ENCODE results near the gene PCYT1A. TPM values are rescaled to one million over a fixed set of nuclear protein-coding genes. Genes with fewer than 3 reads are reported as not detected.

The PCYT1A gene
- total RNA-seq, 1 donor = 86.1 TPM

- no peak overlapping the region for H3K4me3 ChIP-seq (ENCODE audit: insufficient read depth, low read length)
- DNase-seq (ENCODE audit: insufficient read length, low spot score, missing footprints) = no peak
- no peaks in the 10 kb centered on the region for H3K36me3 ChIP-seq (ENCODE audit: insufficient read depth, low read length)
- no peaks in the 10 kb centered on the region for H3K9me3 ChIP-seq (ENCODE audit: low read depth, low read length)
- H4K20me1 ChIP-seq (ENCODE audit: insufficient read depth, low read length) = no peaks in the 10 kb centered on the region
- no peaks in the 10 kb centered on the region for H3K79me2 ChIP-seq (ENCODE audit: insufficient read depth, low read length)
- no peak overlapping the region for H2AFZ ChIP-seq (ENCODE audit: low read length)
- H3K27me3 ChIP-seq (ENCODE audit: insufficient read depth, low read length) = no peaks in the 10 kb centered on the region
- no peak overlapping the region for H3K27ac ChIP-seq (ENCODE audit: low read depth, low read length)
- H3K4me1 ChIP-seq (ENCODE audit: insufficient read depth, low read length) = peaks cover 5% of the 10 kb centered on the region
- no peak overlapping the region for H3K4me2 ChIP-seq (ENCODE audit: insufficient read depth, low read length)
- TF ChIP-seq, protein P1, sequence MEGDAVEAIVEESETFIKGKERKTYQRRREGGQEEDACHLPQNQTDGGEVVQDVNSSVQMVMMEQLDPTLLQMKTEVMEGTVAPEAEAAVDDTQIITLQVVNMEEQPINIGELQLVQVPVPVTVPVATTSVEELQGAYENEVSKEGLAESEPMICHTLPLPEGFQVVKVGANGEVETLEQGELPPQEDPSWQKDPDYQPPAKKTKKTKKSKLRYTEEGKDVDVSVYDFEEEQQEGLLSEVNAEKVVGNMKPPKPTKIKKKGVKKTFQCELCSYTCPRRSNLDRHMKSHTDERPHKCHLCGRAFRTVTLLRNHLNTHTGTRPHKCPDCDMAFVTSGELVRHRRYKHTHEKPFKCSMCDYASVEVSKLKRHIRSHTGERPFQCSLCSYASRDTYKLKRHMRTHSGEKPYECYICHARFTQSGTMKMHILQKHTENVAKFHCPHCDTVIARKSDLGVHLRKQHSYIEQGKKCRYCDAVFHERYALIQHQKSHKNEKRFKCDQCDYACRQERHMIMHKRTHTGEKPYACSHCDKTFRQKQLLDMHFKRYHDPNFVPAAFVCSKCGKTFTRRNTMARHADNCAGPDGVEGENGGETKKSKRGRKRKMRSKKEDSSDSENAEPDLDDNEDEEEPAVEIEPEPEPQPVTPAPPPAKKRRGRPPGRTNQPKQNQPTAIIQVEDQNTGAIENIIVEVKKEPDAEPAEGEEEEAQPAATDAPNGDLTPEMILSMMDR (IDR thresholded peaks at IDR 0.05; ENCODE audit: extremely low read depth, low read depth, low read length) = no peak
Measured at GRCh38 chr3:196332168-196332567, 44.6 kb upstream of the PCYT1A start.

GRCh38 chr3:196327405-196327804, 39.9 kb upstream of the PCYT1A start:
- Histone ChIP-seq H3K4me1 (ENCODE audit: insufficient read depth, low read length) (peaks cover 5% of the 10 kb centered on the region), H3K27me3 (ENCODE audit: insufficient read depth, low read length) (no peaks in the 10 kb centered on the region), H4K20me1 (ENCODE audit: insufficient read depth, low read length) (no peaks in the 10 kb centered on the region), H3K36me3 (ENCODE audit: insufficient read depth, low read length) (no peaks in the 10 kb centered on the region), H3K79me2 (ENCODE audit: insufficient read depth, low read length) (no peaks in the 10 kb centered on the region), H3K4me2 (ENCODE audit: insufficient read depth, low read length) (peak overlapping the region; percentile 58), H2AFZ (ENCODE audit: low read length) (peak overlapping the region; percentile 82), H3K9me3 (ENCODE audit: low read depth, low read length) (no peaks in the 10 kb centered on the region), H3K4me3 (ENCODE audit: insufficient read depth, low read length) (peak overlapping the region; percentile 35), H3K27ac (ENCODE audit: low read depth, low read length) (no peak overlapping the region)
- no peak for DNase-seq (ENCODE audit: insufficient read length, low spot score, missing footprints)
- TF ChIP-seq, protein P1 (IDR thresholded peaks at IDR 0.05; ENCODE audit: extremely low read depth, low read depth, low read length) = no peak

DNA sequence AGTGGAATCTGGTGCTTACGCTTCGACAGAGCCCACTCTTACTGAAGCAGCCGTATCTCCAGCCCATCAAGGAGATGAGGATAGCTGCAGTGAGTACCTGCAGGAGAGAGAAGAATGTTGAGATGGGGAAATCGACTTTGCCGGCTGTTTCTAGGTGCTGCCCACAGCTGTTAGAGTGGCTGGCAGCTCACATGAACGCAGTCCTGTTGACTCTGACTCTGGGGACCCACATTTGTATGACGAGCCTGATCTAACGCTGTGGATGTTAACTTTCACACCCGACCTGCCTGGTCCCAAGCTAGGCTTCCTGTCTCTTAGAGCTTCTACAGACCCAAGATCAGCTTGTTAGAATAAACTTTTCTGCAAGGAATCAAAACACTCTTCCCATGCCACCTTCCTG, 39.4 kb upstream of the PCYT1A start:
- Histone ChIP-seq H3K36me3 (ENCODE audit: insufficient read depth, low read length) (no peaks in the 10 kb centered on the region), H2AFZ (ENCODE audit: low read length) (peak overlapping the region; percentile 82)

GRCh38 chr3:196323691-196324090, 36.2 kb upstream of the PCYT1A start:
- no peaks in the 10 kb centered on the region for H3K27me3 ChIP-seq (ENCODE audit: insufficient read depth, low read length)
- H3K4me1 ChIP-seq (ENCODE audit: insufficient read depth, low read length) = peaks cover 5% of the 10 kb centered on the region
- no peaks in the 10 kb centered on the region for H4K20me1 ChIP-seq (ENCODE audit: insufficient read depth, low read length)
- TF ChIP-seq, protein P1 (IDR thresholded peaks at IDR 0.05; ENCODE audit: extremely low read depth, low read depth, low read length) = no peak
- H3K4me3 ChIP-seq (ENCODE audit: insufficient read depth, low read length) = no peak overlapping the region
- H2AFZ ChIP-seq (ENCODE audit: low read length) = no peak overlapping the region
- H3K4me2 ChIP-seq (ENCODE audit: insufficient read depth, low read length) = no peak overlapping the region
- H3K79me2 ChIP-seq (ENCODE audit: insufficient read depth, low read length) = no peaks in the 10 kb centered on the region
- H3K36me3 ChIP-seq (ENCODE audit: insufficient read depth, low read length) = no peaks in the 10 kb centered on the region
- H3K27ac ChIP-seq (ENCODE audit: low read depth, low read length) = no peak overlapping the region
- no peaks in the 10 kb centered on the region for H3K9me3 ChIP-seq (ENCODE audit: low read depth, low read length)
- DNase-seq (ENCODE audit: insufficient read length, low spot score, missing footprints) = no peak

More for the DNA sequence above, 39.4 kb upstream of the PCYT1A start:
- H3K27ac ChIP-seq (ENCODE audit: low read depth, low read length) = no peak overlapping the region
- H3K79me2 ChIP-seq (ENCODE audit: insufficient read depth, low read length) = no peaks in the 10 kb centered on the region
- no peaks in the 10 kb centered on the region for H4K20me1 ChIP-seq (ENCODE audit: insufficient read depth, low read length)
- no peaks in the 10 kb centered on the region for H3K9me3 ChIP-seq (ENCODE audit: low read depth, low read length)
- TF ChIP-seq, protein P1 (IDR thresholded peaks at IDR 0.05; ENCODE audit: extremely low read depth, low read depth, low read length) = no peak
- DNase-seq (ENCODE audit: insufficient read length, low spot score, missing footprints) = no peak
- no peak overlapping the region for H3K4me3 ChIP-seq (ENCODE audit: insufficient read depth, low read length)
- peak overlapping the region; percentile 58 for H3K4me2 ChIP-seq (ENCODE audit: insufficient read depth, low read length)
- no peaks in the 10 kb centered on the region for H3K27me3 ChIP-seq (ENCODE audit: insufficient read depth, low read length)
- H3K4me1 ChIP-seq (ENCODE audit: insufficient read depth, low read length) = peaks cover 5% of the 10 kb centered on the region

Measured in osteoblast (primary cell).